ENCODE results near the gene ATP12A. TPM values are rescaled to one million over a fixed set of nuclear protein-coding genes. Genes with fewer than 3 reads are reported as not detected.

ATP12A gene
- total RNA-seq (not detected), polyA plus RNA-seq (not detected), total RNA-seq (0 to 0.43 (median 0) reads per million in 6 experiments)

DNA sequence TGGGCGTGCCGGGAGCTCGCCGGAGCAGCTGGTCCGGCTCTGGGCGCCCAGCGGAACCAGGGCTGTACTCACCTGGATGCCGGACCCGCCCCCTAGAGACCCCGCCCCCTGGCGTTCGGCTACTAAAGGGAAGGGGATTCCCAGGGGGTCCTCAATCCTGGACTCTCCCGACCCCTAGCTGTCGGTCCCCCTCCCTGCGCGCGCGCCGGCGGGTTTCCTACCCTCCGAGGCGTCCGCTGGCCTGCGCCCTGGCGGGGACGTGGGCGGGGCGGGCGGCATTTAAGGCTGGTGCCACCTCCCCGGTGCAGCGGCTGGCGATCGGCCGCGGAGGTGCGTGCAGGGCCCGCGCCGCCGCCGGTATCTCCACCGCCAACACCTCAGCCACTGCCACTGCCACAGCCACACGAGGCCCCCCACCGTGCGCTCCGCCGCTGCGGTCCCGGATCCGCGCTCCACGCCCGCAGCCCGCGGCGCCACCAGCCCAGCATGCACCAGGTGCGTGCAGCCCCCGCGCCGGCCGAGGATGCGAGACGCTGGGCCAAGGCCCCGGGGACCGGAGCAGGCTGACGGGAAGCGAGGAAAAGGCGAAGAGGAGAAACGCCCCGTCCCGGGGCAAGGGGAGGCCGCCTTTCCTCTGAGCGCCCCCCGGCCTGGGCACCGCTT lies at the start of gene ATP12A:
ATP12A (plus strand) TSS at position 151 of the 663 bp plus-strand sequence; CDS start at position 487, 336 bp downstream.
- Mint-ChIP-seq H3K4me3 (peak within 1 kb of the TSS; percentile 37 to 77 (median 57)), H3K36me3 (no peaks in the 10 kb centered on the region), H3K27me3 (peaks cover 25 to 49% (median 42%) of the 10 kb centered on the region in 5 donors), H3K27ac (peak within 1 kb of the TSS in 1 of 10 donors; percentile 40), H3K9me3 (no peaks in the 10 kb centered on the region), H3K4me1 (peaks cover 19 to 34% (median 28%) of the 10 kb centered on the region in 4 donors)
- DNase-seq (peak in 7 of 10 donors; percentile 15 to 31 (median 28)), ATAC-seq (peak; percentile 49 to 66)
- POLR2A ChIA-PET: interaction anchor here (1.2 kb wide), 2 partner anchors 52 to 62 kb away, joined by 3 read pairs; no protein-coding TSS in a partner anchor

DNA sequence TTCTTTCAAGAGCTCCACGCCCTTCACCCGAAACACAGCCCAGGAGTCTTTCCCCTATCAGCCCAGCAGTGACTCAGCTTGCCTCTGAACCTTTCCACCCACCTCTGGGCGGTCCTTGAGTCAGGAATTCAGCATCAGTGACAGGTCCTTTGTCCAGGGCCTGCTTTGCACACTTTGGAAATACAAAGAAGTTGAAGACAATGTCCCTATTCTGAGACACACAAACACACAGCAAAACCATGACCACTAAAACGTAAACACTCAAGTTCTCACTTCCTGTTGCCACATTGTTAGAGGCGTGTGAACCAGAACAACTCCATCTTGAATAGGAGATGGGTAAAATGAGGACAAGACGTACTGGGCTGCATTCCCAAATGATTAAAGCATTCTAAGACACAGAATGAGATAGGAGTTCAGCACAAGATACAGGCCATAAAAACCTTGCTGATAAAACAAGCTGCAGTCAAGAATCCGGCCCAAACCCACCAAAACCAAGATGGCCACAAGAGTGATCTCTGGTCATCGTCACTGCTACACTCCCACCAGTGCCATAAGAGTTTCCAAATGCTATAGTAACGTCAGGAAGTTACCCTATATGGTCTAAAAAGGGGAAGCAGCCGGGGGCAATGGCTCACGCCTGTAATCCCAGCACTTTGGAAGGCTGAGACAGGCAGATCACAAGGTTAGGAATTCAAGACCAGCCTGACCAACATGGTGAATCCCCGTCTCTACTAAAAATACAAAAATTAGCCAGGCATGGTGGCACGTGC lies 49.2 kb upstream of the ATP12A start:
- H3K9me3 Mint-ChIP-seq: peaks cover 0 to 2% (median 0%) of the 10 kb centered on the region in 9 donors
- H3K4me1 Mint-ChIP-seq: peaks cover 14 to 26% (median 18%) of the 10 kb centered on the region in 4 donors
- no peaks in the 10 kb centered on the region for H3K27me3 Mint-ChIP-seq
- peak overlapping the region in 3 of 10 donors; percentile 0 to 12 (median 4) for H3K27ac Mint-ChIP-seq
- ATAC-seq (no peak), DNase-seq (no peak)
- POLR2A ChIA-PET: no interaction called here
- H3K36me3 Mint-ChIP-seq: no peaks in the 10 kb centered on the region
- no peak overlapping the region for H3K4me3 Mint-ChIP-seq

DNA sequence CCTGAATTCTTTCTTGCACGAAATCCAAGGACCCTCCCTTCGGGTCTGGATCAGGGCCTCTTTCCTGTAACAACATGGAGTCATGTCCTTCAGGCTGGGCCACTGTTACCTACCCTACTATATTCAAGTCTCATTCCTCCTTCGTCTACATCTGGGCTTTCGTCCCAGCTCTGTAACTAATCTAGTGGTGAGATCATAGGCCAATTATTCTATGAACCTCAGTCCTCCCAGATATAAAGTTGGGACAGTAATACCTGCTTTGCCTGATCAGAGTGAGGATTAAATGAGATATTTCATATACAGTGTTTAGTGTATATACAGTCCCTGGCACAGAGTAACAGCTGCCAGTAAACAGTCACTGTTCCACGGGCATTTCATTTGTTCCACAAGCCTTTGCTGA lies 48.3 kb upstream of the ATP12A start:
- Mint-ChIP-seq H3K36me3 (no peaks in the 10 kb centered on the region), H3K4me1 (peaks cover 9 to 17% (median 10%) of the 10 kb centered on the region in 4 donors), H3K4me3 (no peak overlapping the region), H3K27ac (no peak overlapping the region), H3K9me3 (peaks cover 0 to 2% (median 0%) of the 10 kb centered on the region in 9 donors), H3K27me3 (no peaks in the 10 kb centered on the region)
- POLR2A ChIA-PET: no interaction called here
- DNase-seq (no peak), ATAC-seq (no peak)

DNA sequence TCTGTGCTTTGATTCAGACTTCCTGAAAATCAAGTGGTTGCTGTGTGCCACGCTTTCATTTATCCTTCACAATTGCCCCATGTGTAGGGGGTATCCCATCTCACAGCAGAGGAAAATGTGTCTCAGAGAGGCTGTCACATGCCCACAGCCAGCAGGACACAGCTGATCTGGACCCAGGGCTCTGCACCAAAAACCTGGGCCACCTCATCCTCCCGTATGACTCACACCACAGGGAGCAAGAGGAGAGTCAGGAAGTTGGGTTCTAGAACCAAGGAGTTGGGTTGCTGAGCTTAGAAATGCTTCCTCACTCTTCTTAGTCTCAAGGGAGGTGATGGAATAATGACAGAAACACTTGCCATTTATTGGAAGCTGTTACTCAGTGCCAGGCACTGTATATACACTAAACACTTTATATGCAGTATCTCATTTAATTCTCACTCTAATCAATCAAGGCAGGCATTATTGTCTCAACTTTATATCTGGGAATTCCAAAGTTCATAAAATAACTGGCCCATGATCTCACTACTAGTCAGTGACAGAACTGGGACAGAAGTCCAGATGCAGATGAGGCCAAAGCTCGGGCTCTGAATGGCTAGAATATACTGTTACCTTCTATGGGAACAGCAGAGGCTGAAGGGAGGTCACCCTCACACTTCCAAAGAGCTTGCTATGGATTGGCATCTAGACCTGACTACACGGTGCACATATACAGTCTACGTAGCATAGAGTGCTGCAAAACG lies 47.7 kb upstream of the ATP12A start:
- H3K27me3 Mint-ChIP-seq: no peaks in the 10 kb centered on the region
- no peaks in the 10 kb centered on the region for H3K36me3 Mint-ChIP-seq
- H3K27ac Mint-ChIP-seq: no peak overlapping the region
- peaks cover 0 to 2% (median 0%) of the 10 kb centered on the region in 9 donors for H3K9me3 Mint-ChIP-seq
- H3K4me1 Mint-ChIP-seq: peaks cover 6 to 13% (median 8%) of the 10 kb centered on the region in 4 donors
- H3K4me3 Mint-ChIP-seq: no peak overlapping the region
- DNase-seq (no peak), ATAC-seq (no peak)
- POLR2A ChIA-PET: no interaction called here

DNA sequence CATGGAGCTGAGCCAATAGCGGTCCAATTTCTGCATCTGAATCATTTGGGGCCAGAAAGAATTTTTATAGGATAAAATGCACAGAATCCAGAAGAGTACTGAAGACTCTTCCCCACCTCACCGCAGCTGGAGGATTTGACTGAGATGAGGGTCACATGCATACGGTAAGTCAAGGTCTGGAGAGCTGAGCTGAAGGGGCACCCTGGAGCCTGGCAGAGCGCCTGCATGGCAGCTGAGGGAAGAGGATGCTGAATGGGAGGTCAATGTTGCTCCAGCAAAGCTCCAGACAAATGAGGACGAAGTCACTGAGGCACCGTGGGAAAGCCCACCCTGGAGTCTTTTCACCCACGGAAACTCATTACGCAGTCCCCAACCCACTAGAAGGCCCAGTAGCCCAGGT lies 43.4 kb upstream of the ATP12A start:
- Mint-ChIP-seq H3K36me3 (no peaks in the 10 kb centered on the region), H3K27me3 (no peaks in the 10 kb centered on the region), H3K4me1 (peaks cover 0 to 2% (median 0%) of the 10 kb centered on the region in 4 donors), H3K27ac (no peak overlapping the region), H3K9me3 (no peaks in the 10 kb centered on the region), H3K4me3 (no peak overlapping the region)
- POLR2A ChIA-PET: no interaction called here
- ATAC-seq (no peak), DNase-seq (no peak)

DNA sequence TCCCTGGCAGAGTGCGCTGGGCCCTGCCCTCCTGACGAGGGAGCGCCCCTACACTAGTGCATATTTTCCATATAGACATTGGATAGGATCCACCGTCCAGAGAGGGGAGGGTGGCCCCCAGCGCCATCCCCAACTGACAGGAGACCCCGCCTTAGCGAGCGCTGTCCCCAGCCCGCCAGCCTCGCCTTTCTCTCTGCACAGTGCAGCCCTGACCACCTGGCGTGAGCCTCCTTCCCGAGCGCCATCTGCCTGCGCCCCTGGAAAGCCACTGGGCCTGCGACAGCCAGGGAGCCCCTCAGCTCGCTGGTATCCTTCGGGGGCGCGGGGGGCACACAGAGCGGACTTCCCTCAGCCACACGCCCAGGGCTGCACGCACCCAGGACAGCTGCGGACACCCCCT lies 42.1 kb upstream of the ATP12A start:
- POLR2A ChIA-PET: no interaction called here
- Mint-ChIP-seq H3K9me3 (no peaks in the 10 kb centered on the region), H3K27ac (no peak overlapping the region), H3K27me3 (no peaks in the 10 kb centered on the region), H3K4me1 (peaks cover 0 to 2% (median 0%) of the 10 kb centered on the region in 4 donors), H3K4me3 (no peak overlapping the region), H3K36me3 (no peaks in the 10 kb centered on the region)
- ATAC-seq (no peak), DNase-seq (no peak)

DNA sequence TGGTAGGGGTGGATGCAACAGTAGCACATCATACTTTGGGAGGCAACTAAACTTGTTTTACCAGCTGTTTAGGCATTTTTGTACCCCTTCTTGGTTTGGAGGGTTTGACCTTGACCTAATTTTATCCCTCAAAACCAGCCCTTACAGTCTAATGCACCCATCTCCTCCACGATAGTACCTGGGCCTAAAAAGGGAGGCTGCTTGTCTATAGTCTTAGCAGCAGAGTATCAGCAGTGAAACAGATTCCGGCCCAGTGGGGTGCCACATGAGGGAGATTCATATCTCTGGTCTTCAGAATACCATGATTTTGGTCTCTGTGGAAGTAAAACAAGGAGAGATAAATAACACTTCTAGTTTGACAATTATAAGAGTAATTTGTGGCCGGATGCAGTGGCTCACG lies 39.5 kb upstream of the ATP12A start:
- POLR2A ChIA-PET: interaction anchor here (0.5 kb wide), 1 partner anchor 21 kb away, joined by 3 read pairs; no protein-coding TSS in a partner anchor

DNA sequence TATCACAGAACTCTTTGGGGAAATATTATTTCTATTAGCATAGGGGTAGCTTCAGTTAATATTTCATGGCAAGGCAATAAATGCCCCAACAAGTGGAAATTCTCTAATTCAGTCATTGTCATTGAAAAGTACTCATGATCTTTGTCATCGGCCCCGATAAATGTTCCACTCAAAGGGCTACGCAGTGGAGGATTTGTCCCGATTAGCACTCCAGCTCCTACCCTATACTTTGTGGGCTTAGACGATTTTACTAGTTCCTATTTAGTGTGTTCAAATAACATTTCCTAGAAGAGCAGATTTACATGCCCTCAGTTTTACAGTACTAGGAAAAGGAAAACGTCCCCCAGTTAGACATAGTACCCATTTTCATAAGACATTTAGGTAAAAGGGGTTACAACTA lies 38.0 kb upstream of the ATP12A start:
- H3K27me3 Mint-ChIP-seq: peaks cover 0 to 8% (median 0%) of the 10 kb centered on the region in 5 donors
- ATAC-seq (no peak), DNase-seq (no peak)
- POLR2A ChIA-PET: no interaction called here
- no peaks in the 10 kb centered on the region for H3K9me3 Mint-ChIP-seq
- no peak overlapping the region for H3K4me3 Mint-ChIP-seq
- no peak overlapping the region for H3K27ac Mint-ChIP-seq
- H3K4me1 Mint-ChIP-seq: no peaks in the 10 kb centered on the region
- no peaks in the 10 kb centered on the region for H3K36me3 Mint-ChIP-seq

More for the DNA sequence above, 39.5 kb upstream of the ATP12A start:
- ATAC-seq (no peak), DNase-seq (no peak)
- H3K9me3 Mint-ChIP-seq: no peaks in the 10 kb centered on the region
- peak overlapping the region in 1 of 10 donors; percentile 6 for H3K27ac Mint-ChIP-seq
- no peak overlapping the region for H3K4me3 Mint-ChIP-seq
- H3K36me3 Mint-ChIP-seq: no peaks in the 10 kb centered on the region
- H3K4me1 Mint-ChIP-seq: no peaks in the 10 kb centered on the region
- H3K27me3 Mint-ChIP-seq: no peaks in the 10 kb centered on the region

DNA sequence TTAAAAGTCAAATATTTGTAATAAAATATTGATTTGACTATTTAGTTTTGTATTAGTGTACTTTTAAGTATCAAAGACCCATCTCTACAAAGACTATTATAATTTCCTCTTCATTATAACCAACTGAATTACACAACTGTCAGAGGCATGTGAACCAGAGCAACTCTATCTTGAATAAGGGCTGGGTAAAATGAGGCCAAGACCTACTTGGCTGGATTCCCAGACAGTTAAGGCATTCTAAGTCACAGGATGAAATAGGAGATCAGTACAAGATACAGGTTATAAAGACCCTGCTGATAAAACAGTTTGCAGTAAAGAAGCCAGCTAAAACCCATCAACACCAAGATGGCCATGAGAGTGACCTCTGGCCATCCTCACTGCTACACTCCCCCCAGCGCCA lies 36.2 kb upstream of the ATP12A start:
- Mint-ChIP-seq H3K4me1 (peaks cover 0 to 1% (median 0%) of the 10 kb centered on the region in 4 donors), H3K4me3 (no peak overlapping the region), H3K9me3 (no peaks in the 10 kb centered on the region), H3K27ac (no peak overlapping the region), H3K27me3 (peaks cover 0 to 8% (median 5%) of the 10 kb centered on the region in 5 donors), H3K36me3 (no peaks in the 10 kb centered on the region)
- ATAC-seq (no peak), DNase-seq (no peak)
- POLR2A ChIA-PET: interaction anchor here (0.7 kb wide), 1 partner anchor 19 kb away, joined by 3 read pairs; no protein-coding TSS in a partner anchor

DNA sequence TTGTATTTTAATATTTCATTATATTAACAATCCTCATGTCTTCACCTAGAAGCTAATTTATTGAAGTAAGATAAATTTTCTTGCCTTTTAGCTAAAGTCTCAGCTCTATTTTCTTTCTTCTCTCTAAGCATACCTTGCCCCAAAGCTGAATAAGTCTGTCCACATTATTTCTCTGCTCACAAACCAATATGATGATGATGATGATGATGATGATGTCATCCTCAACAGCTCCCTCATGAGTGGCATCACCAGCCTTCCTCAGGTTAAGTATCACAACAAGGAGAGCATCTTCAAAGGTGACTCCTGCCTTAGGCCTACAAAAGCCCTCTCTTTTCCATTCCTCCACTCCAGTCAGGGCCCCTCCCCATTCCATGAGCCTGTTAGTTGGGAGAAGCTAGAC lies 31.9 kb upstream of the ATP12A start:
- no peak for ATAC-seq
- peaks cover 0 to 2% (median 0%) of the 10 kb centered on the region in 4 donors for H3K4me1 Mint-ChIP-seq

DNA sequence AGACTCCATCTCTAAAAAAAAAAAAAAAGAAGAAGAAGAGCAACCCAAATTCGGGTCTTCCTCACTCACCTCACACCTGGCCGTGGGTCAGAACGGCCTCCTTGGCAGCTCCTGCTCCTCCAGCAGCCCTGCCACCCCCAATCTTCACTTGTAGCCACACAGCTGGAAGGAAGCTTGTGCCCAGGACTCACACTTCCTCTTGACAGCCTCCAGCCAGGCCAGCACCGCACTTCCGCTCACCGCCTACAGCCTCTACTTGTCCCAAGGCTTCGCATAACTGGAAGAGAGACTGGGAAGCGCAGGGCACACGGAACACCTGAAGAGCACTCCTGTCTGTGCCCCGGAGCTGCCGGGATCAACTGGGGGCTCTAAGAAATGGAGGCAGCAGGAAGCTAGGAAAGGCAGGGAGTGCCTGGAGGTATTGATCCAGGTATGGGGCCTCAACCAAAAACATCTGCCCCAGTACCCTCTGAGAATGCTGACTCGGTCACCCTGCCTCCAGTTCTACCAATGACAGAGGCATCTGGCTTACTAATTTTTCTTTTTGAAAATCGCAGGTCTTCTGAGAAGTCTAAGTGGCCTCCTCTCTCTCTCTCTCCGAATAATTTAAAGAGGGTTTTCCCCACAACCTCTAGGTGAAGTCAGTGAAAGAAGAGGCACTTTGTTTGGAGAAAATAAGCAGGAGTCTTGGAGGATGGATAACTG lies 31.1 kb upstream of the ATP12A start:
- ATAC-seq: no peak
- Mint-ChIP-seq H3K36me3 (no peaks in the 10 kb centered on the region), H3K4me1 (peaks cover 0 to 2% (median 0%) of the 10 kb centered on the region in 4 donors), H3K27ac (peak overlapping the region in 2 of 10 donors; percentile 11 to 19), H3K27me3 (peaks cover 0 to 13% (median 8%) of the 10 kb centered on the region in 5 donors), H3K4me3 (no peak overlapping the region), H3K9me3 (no peaks in the 10 kb centered on the region)
- no peak for DNase-seq
- POLR2A ChIA-PET: no interaction called here

More for the DNA sequence above, 31.9 kb upstream of the ATP12A start:
- no peak overlapping the region for H3K27ac Mint-ChIP-seq
- DNase-seq: no peak
- no peak overlapping the region for H3K4me3 Mint-ChIP-seq
- H3K27me3 Mint-ChIP-seq: peaks cover 0 to 13% (median 8%) of the 10 kb centered on the region in 5 donors
- POLR2A ChIA-PET: no interaction called here
- no peaks in the 10 kb centered on the region for H3K9me3 Mint-ChIP-seq
- H3K36me3 Mint-ChIP-seq: no peaks in the 10 kb centered on the region

DNA sequence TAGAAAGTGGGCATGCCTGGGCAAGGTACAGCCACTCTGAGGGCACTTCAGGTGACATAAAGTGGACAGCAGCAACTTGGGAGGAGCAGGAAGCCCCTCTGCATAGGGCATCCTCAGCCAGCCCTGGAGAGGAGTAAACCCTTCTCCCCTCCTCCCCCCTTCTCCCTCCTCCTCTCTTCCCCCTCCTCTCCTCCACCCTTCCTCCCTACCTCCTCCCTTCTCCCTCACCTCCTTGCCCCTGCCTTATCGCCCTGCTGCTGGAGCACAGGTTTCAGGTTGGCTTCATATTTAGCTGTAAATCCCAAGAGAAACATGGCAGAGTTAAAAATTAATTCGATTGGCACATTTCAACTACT lies 30.5 kb upstream of the ATP12A start:
- H3K27ac Mint-ChIP-seq: peak overlapping the region in 1 of 10 donors; percentile 19
- H3K4me1 Mint-ChIP-seq: peaks cover 0 to 2% (median 0%) of the 10 kb centered on the region in 4 donors
- ATAC-seq (no peak), DNase-seq (no peak)
- no peaks in the 10 kb centered on the region for H3K9me3 Mint-ChIP-seq
- no peaks in the 10 kb centered on the region for H3K36me3 Mint-ChIP-seq
- POLR2A ChIA-PET: no interaction called here
- peaks cover 0 to 13% (median 8%) of the 10 kb centered on the region in 5 donors for H3K27me3 Mint-ChIP-seq
- H3K4me3 Mint-ChIP-seq: no peak overlapping the region
